Sigmoid colon (tissue), 7 donors: ENCODE results near the gene FASLG. TPM values are rescaled to one million over a fixed set of nuclear protein-coding genes. Genes with fewer than 3 reads are reported as not detected.

Experiments
- DNase-seq: peaks from one replicate; pipeline ENCODE4 v3.0.0-alpha.2; 2019
- H3K27ac ChIP-seq, 4 donors: fragments of 200-600 bp; sonication (generic); one replicate each; pipeline ENCODE4 v1.5.1; 2016 to 2019; ENCODE audit warnings: mild to moderate bottlenecking in 1 of 4
- H3K27me3 ChIP-seq, 3 donors: fragments of 200-600 bp; sonication (generic); one replicate each; pipeline ENCODE4 v1.5.1; 2019; ENCODE audit warnings: mild to moderate bottlenecking in 1 of 3
- H3K36me3 ChIP-seq, 4 donors: fragments of 200-600 bp; sonication (generic); one replicate each; pipeline ENCODE4 v1.5.1; 2016 to 2019
- H3K4me1 ChIP-seq, 4 donors: fragments of 200-600 bp; sonication (generic); one replicate each; pipeline ENCODE4 v1.5.1; 2017 to 2019
- H3K4me3 ChIP-seq, 4 donors: fragments of 200-600 bp; sonication (generic); one replicate each; pipeline ENCODE4 v1.5.1; 2017 to 2019; ENCODE audit warnings: mild to moderate bottlenecking in 2 of 4, moderate library complexity in 1 of 4
- H3K9me3 ChIP-seq, 4 donors: fragments of 200-600 bp in 3 of 4; sonication (generic) in 3 of 4; one replicate each; pipeline versions ENCODE4 v1.5.1 to v1.6.1; 2013 to 2019
- CTCF ChIP-seq, 4 experiments: fragments of 450-650 bp in 3 of 4; fragments of 200-600 bp in 1 of 4; IDR thresholded peaks; one replicate each; pipeline ENCODE4 v1.5.1; 2016 to 2019; ENCODE audit warnings: antibody characterized with exemption in 4 of 4, mild to moderate bottlenecking in 3 of 4, moderate library complexity in 2 of 4
- EP300 ChIP-seq, 4 donors: sonication (generic); formaldehyde crosslinking; IDR thresholded peaks; one replicate each; pipeline ENCODE4 v1.6.1; 2017; ENCODE audit warnings: antibody characterized with exemption in 4 of 4
- POLR2A ChIP-seq, 2 donors: fragments of 450-650 bp; IDR thresholded peaks; one replicate each; pipeline ENCODE4 v1.6.1; 2016; ENCODE audit warnings: antibody characterized with exemption in 2 of 2, mild to moderate bottlenecking in 2 of 2, moderate library complexity in 2 of 2
- POLR2AphosphoS5 ChIP-seq, 4 donors: sonication (generic); formaldehyde crosslinking; IDR thresholded peaks; one replicate each; pipeline ENCODE4 v1.6.1; 2017; ENCODE audit warnings: antibody characterized with exemption in 4 of 4
- WGBS, 2 donors: extraction: QIAGEN DNeasy Blood & Tissue Kit; methylation state at CpG; one replicate each; pipeline ENCODE4 v1.1.7; 2013; 5-methylcytosine and 5-hydroxymethylcytosine counted together
- intact Hi-C: fragments of 100-400 bp; cut with DNase I; formaldehyde crosslinking; loops from one replicate; pipeline ENCODE4 v1.15.1; 2023
- polyA plus RNA-seq, 3 donors: library from polyadenylated mRNA; stranded (reverse); fragments of 200-250 nt; gene quantifications; one replicate each; pipeline ENCODE4 v1.2.3, GENCODE V29; 2013
- total RNA-seq, 4 donors: library from RNA; depleted of rRNA; stranded (reverse); fragments of >200 nt; gene quantifications; one replicate each; pipeline ENCODE4 v1.1.0, GENCODE V29; 2016
- donor health status: healthy with polysubstance abuse.
- donor health status: Bipolar disorder and iron deficiency.
- donor health status: healthy.

Gene FASLG
- total and polyA plus RNA-seq, 7 donors: 0.31 TPM; not detected in 6

- DNase-seq: no peak
- 73 to 85% methylated on average over 6 of the region's 6 CpGs for WGBS, 2 donors
- H3K27me3 ChIP-seq: no peaks in the 10 kb centered on the region
- no peaks in the 10 kb centered on the region for H3K9me3 ChIP-seq
- intact Hi-C loops: no loop called here
- no peak for TF ChIP-seq EP300 (IDR thresholded peaks at IDR 0.05)
- no peak for TF ChIP-seq CTCF (IDR thresholded peaks at IDR 0.05)
- no peak for TF ChIP-seq POLR2AphosphoS5 (IDR thresholded peaks at IDR 0.05)
- TF ChIP-seq POLR2A (IDR thresholded peaks at IDR 0.05): no peak
- H3K36me3 ChIP-seq: no peaks in the 10 kb centered on the region
- no peak overlapping the region for H3K27ac ChIP-seq
- H3K4me3 ChIP-seq: no peak overlapping the region
- no peaks in the 10 kb centered on the region for H3K4me1 ChIP-seq
These were observed 2.3 kb upstream of the FASLG start for GRCh38 chr1:172656576-172656975.

- 86 to 92% methylated on average over 1 of the region's 1 CpG for WGBS, 2 donors
These were observed 1.3 kb upstream of the FASLG start for GRCh38 chr1:172657586-172657985.

GRCh38 chr1:172661107-172661506 is 2.2 kb downstream of the FASLG start:
- no peaks in the 10 kb centered on the region for H3K36me3 ChIP-seq
- TF ChIP-seq EP300 (IDR thresholded peaks at IDR 0.05): no peak
- no peak for TF ChIP-seq POLR2A (IDR thresholded peaks at IDR 0.05)
- TF ChIP-seq POLR2AphosphoS5 (IDR thresholded peaks at IDR 0.05): no peak
- no peak for TF ChIP-seq CTCF (IDR thresholded peaks at IDR 0.05)
- peaks cover 0 to 3% (median 0%) of the 10 kb centered on the region in 4 donors for H3K9me3 ChIP-seq
- intact Hi-C loops: no loop called here
- H3K4me1 ChIP-seq: no peaks in the 10 kb centered on the region
- 67 to 83% methylated on average over 3 of the region's 3 CpGs for WGBS, 2 donors
- no peak overlapping the region for H3K27ac ChIP-seq
- no peak for DNase-seq
- H3K4me3 ChIP-seq: no peak overlapping the region
- H3K27me3 ChIP-seq: no peaks in the 10 kb centered on the region

More at GRCh38 chr1:172657586-172657985, 1.3 kb upstream of the FASLG start:
- H3K27ac ChIP-seq: no peak overlapping the region
- no peak for DNase-seq
- no peaks in the 10 kb centered on the region for H3K27me3 ChIP-seq
- no peak overlapping the region for H3K4me3 ChIP-seq
- H3K9me3 ChIP-seq: no peaks in the 10 kb centered on the region
- no peaks in the 10 kb centered on the region for H3K4me1 ChIP-seq
- H3K36me3 ChIP-seq: no peaks in the 10 kb centered on the region
- TF ChIP-seq POLR2A (IDR thresholded peaks at IDR 0.05) (no peak), CTCF (IDR thresholded peaks at IDR 0.05) (no peak)
- intact Hi-C loops: no loop called here

- no peak overlapping the region for H3K27ac ChIP-seq
- no peak for DNase-seq
- intact Hi-C loops: no loop called here
- H3K36me3 ChIP-seq: no peaks in the 10 kb centered on the region
- TF ChIP-seq CTCF (IDR thresholded peaks at IDR 0.05) (no peak), EP300 (IDR thresholded peaks at IDR 0.05) (no peak), POLR2AphosphoS5 (IDR thresholded peaks at IDR 0.05) (no peak), POLR2A (IDR thresholded peaks at IDR 0.05) (no peak)
- H3K9me3 ChIP-seq: peaks cover 0 to 3% (median 0%) of the 10 kb centered on the region in 4 donors
- no peaks in the 10 kb centered on the region for H3K4me1 ChIP-seq
- no peak overlapping the region for H3K4me3 ChIP-seq
- H3K27me3 ChIP-seq: no peaks in the 10 kb centered on the region
- 36 to 41% methylated on average over 14 of the region's 14 CpGs for WGBS, 2 donors
These were observed 3.7 kb downstream of the FASLG start for GRCh38 chr1:172662464-172663109.

- Histone ChIP-seq H3K27ac (no peak overlapping the region), H3K4me1 (no peaks in the 10 kb centered on the region), H3K36me3 (no peaks in the 10 kb centered on the region), H3K4me3 (no peak overlapping the region), H3K27me3 (no peaks in the 10 kb centered on the region), H3K9me3 (peaks cover 0 to 3% (median 0%) of the 10 kb centered on the region in 4 donors)
- no peak for TF ChIP-seq POLR2AphosphoS5 (IDR thresholded peaks at IDR 0.05)
- TF ChIP-seq POLR2A (IDR thresholded peaks at IDR 0.05): no peak
- TF ChIP-seq EP300 (IDR thresholded peaks at IDR 0.05): no peak
- TF ChIP-seq CTCF (IDR thresholded peaks at IDR 0.05): no peak
- no peak for DNase-seq
- intact Hi-C loops: no loop called here
- WGBS, 2 donors: 78 to 91% methylated on average over 3 of the region's 3 CpGs
These were observed 4.8 kb downstream of the FASLG start for GRCh38 chr1:172663732-172664131.
